Esophagus squamous epithelium (tissue), 5 donors: Measurements from ENCODE around the gene LDAF1. TPM values are rescaled to one million over a fixed set of nuclear protein-coding genes. Genes with fewer than 3 reads are reported as not detected.

Experiments used
- DNase-seq: peaks from one replicate; lab custom pipeline; 2025; lab: John Stamatoyannopoulos, UW
- H3K27ac ChIP-seq, 4 donors: fragments of 200-600 bp; sonication (generic); one replicate each; pipeline ENCODE4 v1.5.1; 2016 to 2019; ENCODE audit warnings: mild to moderate bottlenecking in 1 of 4
- H3K27me3 ChIP-seq, 4 donors: fragments of 200-600 bp; sonication (generic); 1 replicate in 3 of 4; 2 replicates in 1 of 4; pipeline versions ENCODE4 v1.5.1 to v1.6.0; 2017 to 2021; ENCODE audit warnings: antibody characterized with exemption in 1 of 4
- H3K36me3 ChIP-seq, 3 donors: fragments of 200-600 bp; sonication (generic); one replicate each; pipeline ENCODE4 v1.5.1; 2016 to 2019
- H3K4me1 ChIP-seq, 3 donors: fragments of 200-600 bp; sonication (generic); one replicate each; pipeline ENCODE4 v1.5.1; 2017 to 2019
- H3K4me3 ChIP-seq, 4 donors: fragments of 200-600 bp; sonication (generic); 1 replicate in 3 of 4; 2 replicates in 1 of 4; pipeline ENCODE4 v1.5.1; 2016 to 2019; ENCODE audit warnings: mild to moderate bottlenecking in 2 of 4, moderate library complexity in 1 of 4
- H3K9me3 ChIP-seq, 3 donors: fragments of 200-600 bp; sonication (generic); one replicate each; pipeline ENCODE4 v1.5.1; 2016 to 2019
- POLR2A ChIP-seq, 4 donors: fragments of 450-650 bp; IDR thresholded peaks; one replicate each; pipeline ENCODE4 v1.6.1; 2017; ENCODE audit warnings: antibody characterized with exemption in 4 of 4, mild to moderate bottlenecking in 4 of 4, moderate library complexity in 3 of 4
- WGBS, 2 donors: methylation state at CpG; one replicate each; pipeline ENCODE4 v1.1.5; 2018; 5-methylcytosine and 5-hydroxymethylcytosine counted together
- intact Hi-C: fragments of 100-400 bp; cut with DNase I; formaldehyde crosslinking; loops from one replicate; pipeline ENCODE4 v1.15.0; 2022
- total RNA-seq, 4 donors: library from RNA; depleted of rRNA; stranded (reverse); fragments of >200 nt; gene quantifications; one replicate each; pipeline ENCODE4 v1.1.0, GENCODE V29; 2016
- TF ChIP-seq, protein P1 (sequence below), 6 experiments: fragments of 450-650 bp in 4 of 6; fragments of 200-600 bp in 2 of 6; sonication (generic) in 2 of 6; IDR thresholded peaks; one replicate each; pipeline ENCODE4 v1.5.1; 2016 to 2019; ENCODE audit warnings: antibody characterized with exemption in 6 of 6, mild to moderate bottlenecking in 4 of 6, moderate library complexity in 4 of 6
- donor health status: DM: yes; HTN: yes; CAD: no.

LDAF1 gene
- total RNA-seq, 4 donors from 2014 or later = 46.3 to 137 (median 111) TPM

DNA sequence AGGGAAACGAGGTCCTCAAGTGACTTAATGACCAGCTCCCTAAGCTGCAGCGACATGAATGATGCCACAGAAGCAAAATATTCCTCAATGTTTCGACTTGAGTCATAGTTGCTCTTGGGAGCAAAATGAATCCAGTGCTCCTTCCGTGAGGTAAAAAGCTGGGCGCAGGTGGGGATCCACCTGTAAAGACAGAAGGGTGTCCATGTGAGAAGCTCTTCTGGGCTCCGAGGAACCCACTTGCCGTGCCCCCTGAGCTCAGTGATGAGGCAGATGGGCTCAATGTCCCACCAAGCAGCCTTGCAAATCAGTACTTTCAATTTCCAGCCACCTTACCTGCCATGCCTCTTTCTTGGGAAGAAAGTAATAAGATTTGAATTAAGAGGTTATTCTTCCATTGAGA lies 33.3 kb upstream of the LDAF1 start:
- Histone ChIP-seq H3K27ac (no peak overlapping the region), H3K36me3 (no peaks in the 10 kb centered on the region), H3K4me3 (no peak overlapping the region), H3K9me3 (no peaks in the 10 kb centered on the region), H3K4me1 (no peaks in the 10 kb centered on the region), H3K27me3 (peaks cover 0 to 25% (median 0%) of the 10 kb centered on the region in 4 donors)
- intact Hi-C loops = no loop called here
- no peak for DNase-seq
- no peak for TF ChIP-seq POLR2A (IDR thresholded peaks at IDR 0.05)
- TF ChIP-seq, protein P1, sequence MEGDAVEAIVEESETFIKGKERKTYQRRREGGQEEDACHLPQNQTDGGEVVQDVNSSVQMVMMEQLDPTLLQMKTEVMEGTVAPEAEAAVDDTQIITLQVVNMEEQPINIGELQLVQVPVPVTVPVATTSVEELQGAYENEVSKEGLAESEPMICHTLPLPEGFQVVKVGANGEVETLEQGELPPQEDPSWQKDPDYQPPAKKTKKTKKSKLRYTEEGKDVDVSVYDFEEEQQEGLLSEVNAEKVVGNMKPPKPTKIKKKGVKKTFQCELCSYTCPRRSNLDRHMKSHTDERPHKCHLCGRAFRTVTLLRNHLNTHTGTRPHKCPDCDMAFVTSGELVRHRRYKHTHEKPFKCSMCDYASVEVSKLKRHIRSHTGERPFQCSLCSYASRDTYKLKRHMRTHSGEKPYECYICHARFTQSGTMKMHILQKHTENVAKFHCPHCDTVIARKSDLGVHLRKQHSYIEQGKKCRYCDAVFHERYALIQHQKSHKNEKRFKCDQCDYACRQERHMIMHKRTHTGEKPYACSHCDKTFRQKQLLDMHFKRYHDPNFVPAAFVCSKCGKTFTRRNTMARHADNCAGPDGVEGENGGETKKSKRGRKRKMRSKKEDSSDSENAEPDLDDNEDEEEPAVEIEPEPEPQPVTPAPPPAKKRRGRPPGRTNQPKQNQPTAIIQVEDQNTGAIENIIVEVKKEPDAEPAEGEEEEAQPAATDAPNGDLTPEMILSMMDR (IDR thresholded peaks at IDR 0.05) = no peak
- WGBS, 2 donors = 82 to 93% methylated on average over 7 of the region's 7 CpGs

DNA sequence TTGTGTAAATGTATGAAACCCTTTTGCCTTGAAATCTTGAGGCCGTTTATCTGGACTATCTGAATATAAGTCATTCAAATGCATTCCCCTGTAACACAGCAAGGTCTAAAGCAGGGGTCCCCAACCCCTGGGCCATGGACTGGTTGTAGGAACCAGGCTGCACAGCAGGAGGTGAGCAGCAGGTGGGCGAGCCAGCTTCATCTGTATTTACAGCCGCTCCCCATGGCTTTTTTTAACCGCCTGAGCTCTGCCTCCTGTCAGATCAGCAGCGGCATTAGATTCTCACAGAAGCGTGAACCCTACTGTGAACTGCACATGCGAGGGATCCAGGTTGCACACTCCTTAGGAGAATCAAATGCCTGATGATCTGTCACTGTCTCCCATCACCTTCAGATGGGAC lies 32.0 kb upstream of the LDAF1 start:
- H3K27ac ChIP-seq = no peak overlapping the region
- no peak for DNase-seq
- H3K36me3 ChIP-seq = no peaks in the 10 kb centered on the region
- H3K4me1 ChIP-seq = no peaks in the 10 kb centered on the region
- intact Hi-C loops = no loop called here
- H3K4me3 ChIP-seq = no peak overlapping the region
- TF ChIP-seq POLR2A (IDR thresholded peaks at IDR 0.05) = no peak
- TF ChIP-seq, protein P1 (IDR thresholded peaks at IDR 0.05) = no peak
- H3K27me3 ChIP-seq = peaks cover 0 to 25% (median 0%) of the 10 kb centered on the region in 4 donors
- 72 to 91% methylated on average over 4 to 7 of the region's 7 CpGs for WGBS, 2 donors
- H3K9me3 ChIP-seq = no peaks in the 10 kb centered on the region

- no peak for DNase-seq
- no peaks in the 10 kb centered on the region for H3K4me1 ChIP-seq
- H3K27me3 ChIP-seq = peaks cover 0 to 30% (median 0%) of the 10 kb centered on the region in 4 donors
- TF ChIP-seq, protein P1 (IDR thresholded peaks at IDR 0.05) = no peak
- no peak for TF ChIP-seq POLR2A (IDR thresholded peaks at IDR 0.05)
- H3K9me3 ChIP-seq = no peaks in the 10 kb centered on the region
- H3K4me3 ChIP-seq = no peak overlapping the region
- intact Hi-C loops = no loop called here
- H3K36me3 ChIP-seq = no peaks in the 10 kb centered on the region
- WGBS, 2 donors = 84 to 87% methylated on average over 6 of the region's 6 CpGs
- no peak overlapping the region for H3K27ac ChIP-seq
Observed at GRCh38 chr16:21128991-21129390, 29.5 kb upstream of the LDAF1 start.

DNA sequence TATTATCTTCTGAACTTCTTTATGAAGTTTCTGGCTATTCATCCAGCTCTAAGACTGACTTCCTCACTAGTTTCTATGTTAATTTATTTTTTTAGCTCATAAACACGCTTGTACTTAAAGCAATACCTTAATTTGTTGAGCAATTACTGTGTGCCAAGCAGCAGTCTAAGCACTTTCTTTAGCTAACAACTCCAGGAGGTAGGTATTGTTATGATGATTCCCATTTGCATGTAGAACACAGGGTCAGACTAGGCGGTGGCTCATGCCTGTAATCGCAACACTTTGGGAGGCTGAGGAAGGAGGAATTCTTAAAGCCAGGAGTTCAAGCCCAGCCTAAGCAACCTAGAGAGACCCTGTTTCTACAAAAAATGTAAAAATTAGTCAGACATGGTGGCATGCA lies 27.7 kb upstream of the LDAF1 start:
- Histone ChIP-seq H3K27me3 (peaks cover 0 to 25% (median 0%) of the 10 kb centered on the region in 4 donors), H3K9me3 (no peaks in the 10 kb centered on the region), H3K27ac (no peak overlapping the region), H3K36me3 (no peaks in the 10 kb centered on the region), H3K4me3 (no peak overlapping the region), H3K4me1 (no peaks in the 10 kb centered on the region)
- intact Hi-C loops = no loop called here
- TF ChIP-seq POLR2A (IDR thresholded peaks at IDR 0.05) = no peak
- TF ChIP-seq, protein P1 (IDR thresholded peaks at IDR 0.05) = no peak
- WGBS, 2 donors = 77 to 80% methylated on average over 3 of the region's 3 CpGs
- DNase-seq = no peak

GRCh38 chr16:21134053-21134452 lies 24.4 kb upstream of the LDAF1 start:
- H3K9me3 ChIP-seq = no peaks in the 10 kb centered on the region
- TF ChIP-seq, protein P1 (IDR thresholded peaks at IDR 0.05) = no peak
- no peak for TF ChIP-seq POLR2A (IDR thresholded peaks at IDR 0.05)
- peaks cover 0 to 6% (median 0%) of the 10 kb centered on the region in 4 donors for H3K27me3 ChIP-seq
- no peak for DNase-seq
- no peaks in the 10 kb centered on the region for H3K4me1 ChIP-seq
- intact Hi-C loops = no loop called here
- 76 to 85% methylated on average over 8 of the region's 8 CpGs for WGBS, 2 donors
- no peak overlapping the region for H3K27ac ChIP-seq
- H3K36me3 ChIP-seq = no peaks in the 10 kb centered on the region
- no peak overlapping the region for H3K4me3 ChIP-seq
